Naive B cell (primary cell): Measurements from ENCODE around the gene ZNF780A. TPM values are rescaled to one million over a fixed set of nuclear protein-coding genes. Genes with fewer than 3 reads are reported as not detected.
"Not testable (repeated sequence)": the region's sequence is repeated elsewhere in the genome, so short reads cannot be mapped to it uniquely, and the experiment has no call there.

Experiments
- ATAC-seq, 2 donors: fragments of 150-1000 bp; cut with Tn5 transposase; 2 replicates each; pipeline ENCODE4 v1.10.0; 2021; ENCODE audit warnings: low read depth in 2 of 2, mild to moderate bottlenecking in 2 of 2, moderate library complexity in 2 of 2
- DNase-seq: peaks from one replicate; pipeline ENCODE4 v3.0.0; 2022
- H3K27ac Mint-ChIP-seq, 6 donors: one replicate each; pipeline ENCODE4 v1.8.0; 2020 to 2022; ENCODE audit warnings: mild to moderate bottlenecking in 6 of 6, mixed read lengths in 6 of 6, moderate library complexity in 5 of 6, inconsistent platforms in 2 of 6
- H3K27me3 Mint-ChIP-seq, 3 donors: one replicate each; pipeline ENCODE4 v1.8.0; 2021 to 2022; ENCODE audit warnings: mixed read lengths in 3 of 3, mild to moderate bottlenecking in 1 of 3
- H3K36me3 Mint-ChIP-seq, 2 donors: one replicate each; pipeline ENCODE4 v1.8.0; 2020 to 2022; ENCODE audit warnings: mixed read lengths in 2 of 2, inconsistent platforms in 1 of 2, mild to moderate bottlenecking in 1 of 2
- H3K4me1 Mint-ChIP-seq, 3 donors: one replicate each; pipeline ENCODE4 v1.8.0; 2020 to 2022; ENCODE audit warnings: mixed read lengths in 3 of 3, inconsistent platforms in 1 of 3, mild to moderate bottlenecking in 1 of 3, moderate library complexity in 1 of 3
- H3K4me3 Mint-ChIP-seq, 8 donors: one replicate each; pipeline ENCODE4 v1.8.0; 2020 to 2022; ENCODE audit warnings: mild to moderate bottlenecking in 8 of 8, mixed read lengths in 8 of 8, moderate library complexity in 8 of 8, inconsistent platforms in 2 of 8
- H3K9me3 Mint-ChIP-seq, 7 donors: one replicate each; pipeline ENCODE4 v1.8.0; 2020 to 2022; ENCODE audit warnings: mixed read lengths in 7 of 7, mild to moderate bottlenecking in 5 of 7, inconsistent platforms in 2 of 7, moderate library complexity in 1 of 7
- polyA plus RNA-seq, 6 donors: library from polyadenylated mRNA; unstranded; fragments of 300-500 nt; fragmentation: Illumina TruSeq; gene quantifications; one replicate each; pipeline ENCODE4 v1.2.3, GENCODE V29; 2021; ENCODE audit warnings: low read depth in 6 of 6

ZNF780A gene
- 10 to 100 TPM; 13.3 to 34.7 (median 18.4) TPM for polyA plus RNA-seq

- ATAC-seq (peak; percentile 81 to 84), DNase-seq (peak; percentile 58)
- Mint-ChIP-seq H3K9me3 (peaks cover 0 to 9% (median 1%) of the 10 kb centered on the region in 7 donors), H3K4me1 (peaks cover 33 to 44% (median 40%) of the 10 kb centered on the region in 3 donors), H3K27me3 (peaks cover 4 to 20% (median 17%) of the 10 kb centered on the region in 3 donors), H3K27ac (peak within 1 kb of the TSS; percentile 91 to 99 (median 98)), H3K36me3 (peaks cover 0 to 10% of the 10 kb centered on the region in 2 donors), H3K4me3 (peak within 1 kb of the TSS; percentile 97 to 100 (median 99))
These were observed at the start of gene ZNF780A for GRCh38 chr19:40090241-40091204. Gene ZNF780A, minus strand, starts transcription at chr19:40090943. Its CDS starts 6,190 bp downstream, at chr19:40084753.

GRCh38 chr19:40139533-40140287 is 49.0 kb upstream of the ZNF780A start:
- peaks cover 0 to 21% (median 9%) of the 10 kb centered on the region in 3 donors for H3K27me3 Mint-ChIP-seq
- DNase-seq (peak; percentile 46), ATAC-seq (peak in 1 of 2 donors; percentile 29)
- H3K4me3 Mint-ChIP-seq = peak overlapping the region in 1 of 8 donors; percentile 16
- H3K9me3 Mint-ChIP-seq = no peaks in the 10 kb centered on the region
- peaks cover 12 to 34% (median 16%) of the 10 kb centered on the region in 3 donors for H3K4me1 Mint-ChIP-seq
- no peaks in the 10 kb centered on the region for H3K36me3 Mint-ChIP-seq
- H3K27ac Mint-ChIP-seq = peak overlapping the region in 2 of 6 donors; percentile 61 to 74

- ATAC-seq = no peak
- no peak overlapping the region for H3K27ac Mint-ChIP-seq
- H3K9me3 Mint-ChIP-seq = no peaks in the 10 kb centered on the region
- peaks cover 0 to 21% (median 17%) of the 10 kb centered on the region in 3 donors for H3K27me3 Mint-ChIP-seq
- no peaks in the 10 kb centered on the region for H3K36me3 Mint-ChIP-seq
- H3K4me1 Mint-ChIP-seq = peaks cover 6 to 12% (median 7%) of the 10 kb centered on the region in 3 donors
- no peak for DNase-seq
- H3K4me3 Mint-ChIP-seq = no peak overlapping the region
These were observed 46.1 kb upstream of the ZNF780A start for GRCh38 chr19:40136818-40137217.

- Mint-ChIP-seq H3K4me1 (peaks cover 3 to 5% (median 5%) of the 10 kb centered on the region in 3 donors), H3K36me3 (peaks cover 8 to 12% of the 10 kb centered on the region in 2 donors), H3K27me3 (peaks cover under 1 to 38% (median 33%) of the 10 kb centered on the region in 3 donors), H3K9me3 (peaks cover 0 to 11% (median 6%) of the 10 kb centered on the region in 7 donors), H3K4me3 (no peak overlapping the region), H3K27ac (no peak overlapping the region)
- ATAC-seq = no peak
- DNase-seq = no peak
These were observed 44.1 kb upstream of the ZNF780A start for GRCh38 chr19:40134866-40135265.

GRCh38 chr19:40133491-40133890 is 42.7 kb upstream of the ZNF780A start:
- DNase-seq = no peak
- no peaks in the 10 kb centered on the region for H3K4me1 Mint-ChIP-seq
- peaks cover 3 to 23% (median 10%) of the 10 kb centered on the region in 7 donors for H3K9me3 Mint-ChIP-seq
- H3K27me3 Mint-ChIP-seq = peaks cover 4 to 48% (median 39%) of the 10 kb centered on the region in 3 donors
- peaks cover 14 to 19% of the 10 kb centered on the region in 2 donors for H3K36me3 Mint-ChIP-seq
- no peak overlapping the region for H3K27ac Mint-ChIP-seq
- no peak overlapping the region for H3K4me3 Mint-ChIP-seq
- ATAC-seq = no peak

GRCh38 chr19:40130013-40130412 is 39.3 kb upstream of the ZNF780A start:
- no peak for ATAC-seq
- Mint-ChIP-seq H3K36me3 (peaks cover 14 to 32% of the 10 kb centered on the region in 2 donors), H3K27ac (no peak overlapping the region), H3K27me3 (peaks cover 16 to 57% (median 54%) of the 10 kb centered on the region in 3 donors), H3K4me3 (no peak overlapping the region), H3K9me3 (peaks cover 3 to 23% (median 10%) of the 10 kb centered on the region in 7 donors), H3K4me1 (no peaks in the 10 kb centered on the region)
- DNase-seq = no peak

GRCh38 chr19:40129425-40129824 is 38.7 kb upstream of the ZNF780A start:
- DNase-seq (no peak), ATAC-seq (no peak)
- Mint-ChIP-seq H3K4me3 (no peak overlapping the region), H3K4me1 (no peaks in the 10 kb centered on the region), H3K27me3 (peaks cover 16 to 59% (median 57%) of the 10 kb centered on the region in 3 donors), H3K9me3 (peaks cover 3 to 23% (median 10%) of the 10 kb centered on the region in 7 donors), H3K36me3 (peaks cover 14 to 33% of the 10 kb centered on the region in 2 donors), H3K27ac (no peak overlapping the region)

- no peaks in the 10 kb centered on the region for H3K4me1 Mint-ChIP-seq
- no peak for ATAC-seq
These were observed 38.2 kb upstream of the ZNF780A start for GRCh38 chr19:40128991-40129390.

GRCh38 chr19:40119380-40119779 is 28.6 kb upstream of the ZNF780A start:
- ATAC-seq (no peak), DNase-seq (no peak)
- H3K4me3 Mint-ChIP-seq = no peak overlapping the region
- no peaks in the 10 kb centered on the region for H3K36me3 Mint-ChIP-seq
- H3K27ac Mint-ChIP-seq = no peak overlapping the region
- no peaks in the 10 kb centered on the region for H3K4me1 Mint-ChIP-seq
- H3K27me3 Mint-ChIP-seq = peaks cover 8 to 12% (median 9%) of the 10 kb centered on the region in 3 donors
- peaks cover 0 to 4% (median 2%) of the 10 kb centered on the region in 7 donors for H3K9me3 Mint-ChIP-seq

More at GRCh38 chr19:40128991-40129390, 38.2 kb upstream of the ZNF780A start:
- H3K36me3 Mint-ChIP-seq = peaks cover 14 to 33% of the 10 kb centered on the region in 2 donors
- H3K27ac Mint-ChIP-seq = no peak overlapping the region
- DNase-seq = no peak
- H3K27me3 Mint-ChIP-seq = peaks cover 16 to 59% (median 58%) of the 10 kb centered on the region in 3 donors
- peaks cover 3 to 23% (median 10%) of the 10 kb centered on the region in 7 donors for H3K9me3 Mint-ChIP-seq
- H3K4me3 Mint-ChIP-seq = no peak overlapping the region

- not testable (repeated sequence) for H3K36me3 Mint-ChIP-seq, DNase-seq, H3K4me3 Mint-ChIP-seq, ATAC-seq, H3K4me1 Mint-ChIP-seq, H3K27ac Mint-ChIP-seq, H3K9me3 Mint-ChIP-seq
- H3K27me3 Mint-ChIP-seq = peaks cover 8 to 11% (median 9%) of the 10 kb centered on the region in 3 donors
These were observed 27.9 kb upstream of the ZNF780A start for GRCh38 chr19:40118638-40119037.

GRCh38 chr19:40116075-40116474 is 25.3 kb upstream of the ZNF780A start:
- Mint-ChIP-seq H3K4me1 (no peaks in the 10 kb centered on the region), H3K27me3 (peaks cover 8 to 11% (median 8%) of the 10 kb centered on the region in 3 donors), H3K27ac (no peak overlapping the region), H3K9me3 (peaks cover 0 to 18% (median 10%) of the 10 kb centered on the region in 7 donors), H3K36me3 (no peaks in the 10 kb centered on the region), H3K4me3 (no peak overlapping the region)
- ATAC-seq (no peak), DNase-seq (no peak)

- not testable (repeated sequence) for H3K36me3 Mint-ChIP-seq, H3K4me1 Mint-ChIP-seq, H3K27ac Mint-ChIP-seq, H3K4me3 Mint-ChIP-seq, ATAC-seq, H3K27me3 Mint-ChIP-seq, DNase-seq
- H3K9me3 Mint-ChIP-seq = peaks cover 0 to 18% (median 10%) of the 10 kb centered on the region in 7 donors
These were observed 23.4 kb upstream of the ZNF780A start for GRCh38 chr19:40114119-40114518.

- H3K27ac Mint-ChIP-seq, H3K4me1 Mint-ChIP-seq, H3K27me3 Mint-ChIP-seq, H3K4me3 Mint-ChIP-seq, DNase-seq, ATAC-seq, H3K36me3 Mint-ChIP-seq: not testable (repeated sequence)
- H3K9me3 Mint-ChIP-seq = peaks cover 0 to 18% (median 10%) of the 10 kb centered on the region in 7 donors
These were observed 21.5 kb upstream of the ZNF780A start for GRCh38 chr19:40112271-40112670.
